Type B pancreatic cell (in vitro differentiated cells): ENCODE data around the gene NAGS. TPM values are rescaled to one million over a fixed set of nuclear protein-coding genes. Genes with fewer than 3 reads are reported as not detected.

Experiments
- DNase-seq: peaks from one replicate; pipeline ENCODE4 v3.0.0; 2021; ENCODE audit warnings: mixed read lengths; ENCODE audit not compliant: unreplicated experiment; ENCODE audit errors: extremely low spot score
- H3K27ac Mint-ChIP-seq: 2 replicates; pipeline ENCODE4 v1.8.0; 2021; ENCODE audit warnings: mild to moderate bottlenecking, mixed read lengths
- H3K27me3 Mint-ChIP-seq: 2 replicates; pipeline ENCODE4 v1.8.0; 2021; ENCODE audit warnings: mixed read lengths
- H3K36me3 Mint-ChIP-seq: 2 replicates; pipeline ENCODE4 v1.8.0; 2021; ENCODE audit warnings: mixed read lengths
- H3K4me1 Mint-ChIP-seq: one replicate; pipeline ENCODE4 v1.8.0; 2021; ENCODE audit warnings: mixed read lengths; ENCODE audit not compliant: unreplicated experiment
- H3K4me3 Mint-ChIP-seq: 2 replicates; pipeline ENCODE4 v1.8.0; 2021; ENCODE audit warnings: mild to moderate bottlenecking, mixed read lengths
- H3K9me3 Mint-ChIP-seq: 2 replicates; pipeline ENCODE4 v1.8.0; 2021; ENCODE audit warnings: mixed read lengths
- CTCF ChIP-seq: fragments of 200-600 bp; sonication (generic); conservative IDR thresholded peaks from 2 replicates; pipeline ENCODE4 v1.5.0; 2021; ENCODE audit warnings: antibody characterized with exemption, mild to moderate bottlenecking
- total RNA-seq: library from RNA; stranded (reverse); gene quantifications from 2 replicates; pipeline ENCODE4 v1.2.1, GENCODE V29; 2021; ENCODE audit warnings: low replicate concordance

The NAGS gene
- total RNA-seq, 1 donor from 2014 or later: 2.1 TPM

GRCh38 chr17:43979671-43980070 lies 24.8 kb upstream of the NAGS start:
- no peak for DNase-seq
- H3K27ac Mint-ChIP-seq: no peak overlapping the region
- no peaks in the 10 kb centered on the region for H3K36me3 Mint-ChIP-seq
- no peak overlapping the region for H3K4me3 Mint-ChIP-seq
- H3K4me1 Mint-ChIP-seq: no peaks in the 10 kb centered on the region
- H3K9me3 Mint-ChIP-seq: no peaks in the 10 kb centered on the region
- no peak for TF ChIP-seq CTCF
- H3K27me3 Mint-ChIP-seq: peaks cover 74% of the 10 kb centered on the region

DNA sequence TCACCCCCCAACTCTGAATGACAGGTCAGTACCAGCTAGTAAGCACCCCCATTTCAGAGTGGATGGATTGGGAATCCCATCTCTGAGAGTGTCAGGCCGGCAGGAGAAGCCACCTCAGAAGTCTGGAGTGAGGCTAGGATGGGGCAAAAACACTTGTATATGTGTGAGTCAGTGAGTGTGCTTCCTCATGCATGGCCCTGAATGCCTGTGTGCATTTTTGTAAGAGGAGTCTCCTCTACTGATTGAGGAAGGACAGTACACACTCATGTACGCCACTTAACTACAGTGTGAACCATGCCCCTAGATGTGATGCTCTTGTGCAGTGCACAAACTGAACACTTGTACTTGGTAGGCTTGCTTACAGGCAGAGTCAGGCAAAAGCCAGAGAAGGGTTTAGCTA lies 22.3 kb upstream of the NAGS start:
- no peaks in the 10 kb centered on the region for H3K9me3 Mint-ChIP-seq
- peak overlapping the region; percentile 58 for H3K4me3 Mint-ChIP-seq
- H3K27me3 Mint-ChIP-seq: peaks cover 90% of the 10 kb centered on the region
- TF ChIP-seq CTCF: no peak
- no peaks in the 10 kb centered on the region for H3K4me1 Mint-ChIP-seq
- no peak overlapping the region for H3K27ac Mint-ChIP-seq
- DNase-seq: no peak
- H3K36me3 Mint-ChIP-seq: no peaks in the 10 kb centered on the region

DNA sequence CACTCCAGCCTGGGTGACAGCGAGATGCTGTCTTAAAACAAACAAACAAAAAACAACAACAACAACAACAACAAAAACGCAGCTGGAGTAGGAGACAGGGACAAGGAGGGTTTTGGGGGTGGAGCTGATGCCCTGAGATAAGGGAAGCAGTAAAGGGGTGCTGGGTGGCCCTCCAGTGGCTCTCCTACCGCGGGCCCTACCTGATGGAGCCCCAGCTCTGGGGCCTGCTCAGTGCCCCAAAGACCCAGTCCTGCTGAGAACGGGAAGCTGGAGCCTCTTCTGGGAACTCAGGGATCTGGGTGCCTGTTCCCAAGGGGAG lies 21.3 kb upstream of the NAGS start:
- Mint-ChIP-seq H3K4me3 (peak overlapping the region; percentile 78), H3K27ac (no peak overlapping the region), H3K27me3 (peaks cover 90% of the 10 kb centered on the region), H3K4me1 (no peaks in the 10 kb centered on the region), H3K9me3 (no peaks in the 10 kb centered on the region), H3K36me3 (no peaks in the 10 kb centered on the region)
- TF ChIP-seq CTCF: no peak
- DNase-seq: no peak

GRCh38 chr17:43983515-43984411 lies 20.7 kb upstream of the NAGS start:
- peak; percentile 62 for TF ChIP-seq CTCF
- Mint-ChIP-seq H3K36me3 (no peaks in the 10 kb centered on the region), H3K9me3 (no peaks in the 10 kb centered on the region), H3K4me1 (no peaks in the 10 kb centered on the region), H3K27ac (no peak overlapping the region), H3K27me3 (peaks cover 89% of the 10 kb centered on the region), H3K4me3 (peak overlapping the region; percentile 78)
- no peak for DNase-seq

- peaks cover 83% of the 10 kb centered on the region for H3K27me3 Mint-ChIP-seq
- H3K36me3 Mint-ChIP-seq: no peaks in the 10 kb centered on the region
- H3K27ac Mint-ChIP-seq: no peak overlapping the region
- H3K4me3 Mint-ChIP-seq: peak overlapping the region; percentile 73
- H3K4me1 Mint-ChIP-seq: no peaks in the 10 kb centered on the region
- H3K9me3 Mint-ChIP-seq: no peaks in the 10 kb centered on the region
- no peak for TF ChIP-seq CTCF
- DNase-seq: no peak
Measured at GRCh38 chr17:43984521-43984920, 19.9 kb upstream of the NAGS start.
